Bone marrow (tissue), 2 donors: ENCODE data around the gene RXRB.

Source experiments
- DNase-seq, 2 donors: peaks; one replicate each; lab custom pipeline; 2025; lab: John Stamatoyannopoulos, UW

The RXRB gene

GRCh38 chr6:33197431-33198048 lies 2.9 kb downstream of the RXRB start:
- DNase-seq, result peak in 1 of 2 donors; percentile 64

- DNase-seq, result no peak
Observed at GRCh38 chr6:33195304-33196165, 4.9 kb downstream of the RXRB start.

GRCh38 chr6:33194431-33194979 lies 6.0 kb downstream of the RXRB start:
- no peak for DNase-seq

- no peak for DNase-seq
Observed at GRCh38 chr6:33193619-33194018, 6.8 kb downstream of the RXRB start.

- no peak for DNase-seq
Observed at GRCh38 chr6:33192671-33193602, 7.5 kb downstream of the RXRB start.

GRCh38 chr6:33192105-33192646 lies 8.3 kb downstream of the RXRB start, which contains the start of gene COL11A2:
Gene COL11A2 (minus strand): TSS chr6:33192467. CDS start chr6:33192240, 227 bp downstream.
- no peak for DNase-seq

- no peak for DNase-seq
Observed at GRCh38 chr6:33191383-33192104, 8.9 kb downstream of the RXRB start.

- DNase-seq, result no peak
Observed at GRCh38 chr6:33190504-33191107, 9.9 kb downstream of the RXRB start.

- DNase-seq, result no peak
Observed at GRCh38 chr6:33189625-33190448, 10.6 kb downstream of the RXRB start.

- DNase-seq, result no peak
Observed at GRCh38 chr6:33189164-33189563, 11.3 kb downstream of the RXRB start.

GRCh38 chr6:33187809-33188208 lies 12.7 kb downstream of the RXRB start:
- no peak for DNase-seq

- no peak for DNase-seq
Observed at GRCh38 chr6:33185654-33186187, 14.7 kb downstream of the RXRB start.

- no peak for DNase-seq
Observed at GRCh38 chr6:33185190-33185589, 15.3 kb downstream of the RXRB start.

- DNase-seq, result peak in 1 of 2 donors; percentile 15
Observed at GRCh38 chr6:33183071-33183683, 17.3 kb downstream of the RXRB start.

- no peak for DNase-seq
Observed at GRCh38 chr6:33181141-33181540, 19.3 kb downstream of the RXRB start.

GRCh38 chr6:33178755-33179475 lies 21.6 kb downstream of the RXRB start:
- no peak for DNase-seq

- DNase-seq, result no peak
Observed at GRCh38 chr6:33177552-33178446, 22.7 kb downstream of the RXRB start.
